Right kidney (tissue), 1 donor: Measurements from ENCODE around the gene RBM34.
"Not testable (repeated sequence)": the region's sequence is repeated elsewhere in the genome, so short reads cannot be mapped to it uniquely, and the experiment has no call there.

Source experiments
- DNase-seq: peaks from one replicate; pipeline ENCODE4 v3.0.0-alpha.2; 2016

Gene RBM34

GRCh38 chr1:235092415-235092814 lies 68.6 kb downstream of the RBM34 start:
- not testable (repeated sequence) for DNase-seq

GRCh38 chr1:235092045-235092406 lies 69.0 kb downstream of the RBM34 start:
- not testable (repeated sequence) for DNase-seq

- not testable (repeated sequence) for DNase-seq
Measured at GRCh38 chr1:235091319-235092044, 69.6 kb downstream of the RBM34 start.

- peak; percentile 67 for DNase-seq
Measured at GRCh38 chr1:235090406-235091069, 70.5 kb downstream of the RBM34 start.

- no peak for DNase-seq
Measured at GRCh38 chr1:235088907-235089306, 72.1 kb downstream of the RBM34 start.

- no peak for DNase-seq
Measured at GRCh38 chr1:235088430-235088829, 72.6 kb downstream of the RBM34 start.

- no peak for DNase-seq
Measured at GRCh38 chr1:235087906-235088305, 73.1 kb downstream of the RBM34 start.

- not testable (repeated sequence) for DNase-seq
Measured at GRCh38 chr1:235085411-235086117, 75.5 kb downstream of the RBM34 start.
